ENCODE data around the gene CHMP1A. TPM values are rescaled to one million over a fixed set of nuclear protein-coding genes. Genes with fewer than 3 reads are reported as not detected.
"Not testable (repeated sequence)": the region's sequence is repeated elsewhere in the genome, so short reads cannot be mapped to it uniquely, and the experiment has no call there.

Gene CHMP1A
- total RNA-seq, 2 donors from 2014 or later = 118 to 176 TPM

- DNase-seq = peak; percentile 97
- Histone ChIP-seq H3K27ac (peak within 1 kb of the TSS; percentile 89), H3K9me3 (no peaks in the 10 kb centered on the region), H3K36me3 (no peaks in the 10 kb centered on the region), H3K4me3 (peak within 1 kb of the TSS; percentile 61), H3K9ac (ENCODE audit: low read depth in 2 of 2, low read length in 2 of 2) (peak within 1 kb of the TSS; percentile 84 to 96), H3K4me1 (peaks cover 8% of the 10 kb centered on the region), H3K27me3 (no peaks in the 10 kb centered on the region)
- no peak for TF ChIP-seq CTCF (IDR thresholded peaks at IDR 0.05)
- intact Hi-C loops (cut with DNase I) = no loop called here
Measured at GRCh38 chr16:89701425-89702406, 44.2 kb upstream of the CHMP1A start, which contains the start of gene SPATA2L. Gene SPATA2L, minus strand, starts transcription at chr16:89701705. Its CDS starts 473 bp downstream, at chr16:89701232.

- Histone ChIP-seq H3K4me1 (peaks cover 8% of the 10 kb centered on the region), H3K9ac (ENCODE audit: low read depth in 2 of 2, low read length in 2 of 2) (peak overlapping the region; percentile 84 to 96), H3K36me3 (no peaks in the 10 kb centered on the region), H3K27ac (peak overlapping the region; percentile 89), H3K9me3 (no peaks in the 10 kb centered on the region), H3K27me3 (no peaks in the 10 kb centered on the region), H3K4me3 (peak overlapping the region; percentile 61)
- intact Hi-C loops (cut with DNase I) = no loop called here
- DNase-seq = peak; percentile 70
- TF ChIP-seq CTCF (IDR thresholded peaks at IDR 0.05) = no peak
Measured at GRCh38 chr16:89700649-89701424, 43.3 kb upstream of the CHMP1A start.

GRCh38 chr16:89700100-89700648 lies 42.7 kb upstream of the CHMP1A start:
- Histone ChIP-seq H3K27me3 (no peaks in the 10 kb centered on the region), H3K4me1 (peaks cover 8% of the 10 kb centered on the region), H3K4me3 (peak overlapping the region; percentile 61), H3K27ac (peak overlapping the region; percentile 89), H3K36me3 (no peaks in the 10 kb centered on the region), H3K9ac (ENCODE audit: low read depth in 2 of 2, low read length in 2 of 2) (peak overlapping the region; percentile 84 to 96), H3K9me3 (no peaks in the 10 kb centered on the region)
- intact Hi-C loops (cut with DNase I) = no loop called here
- peak; percentile 76 for TF ChIP-seq CTCF (IDR thresholded peaks at IDR 0.05)
- DNase-seq = peak; percentile 100

GRCh38 chr16:89699629-89700099 lies 42.2 kb upstream of the CHMP1A start:
- H3K36me3 ChIP-seq = not testable (repeated sequence)

GRCh38 chr16:89698717-89699116 lies 41.2 kb upstream of the CHMP1A start:
- not testable (repeated sequence) for H3K9me3 ChIP-seq, DNase-seq, H3K27ac ChIP-seq

More at GRCh38 chr16:89699629-89700099, 42.2 kb upstream of the CHMP1A start:
- H3K27me3 ChIP-seq; intact Hi-C loops (cut with DNase I); H3K4me1 ChIP-seq; H3K9me3 ChIP-seq; DNase-seq: not testable (repeated sequence)
- H3K4me3 ChIP-seq = peak overlapping the region; percentile 10
- H3K9ac ChIP-seq (ENCODE audit: low read depth in 2 of 2, low read length in 2 of 2) = peak overlapping the region in 1 of 2 donors; percentile 46
- H3K27ac ChIP-seq = peak overlapping the region; percentile 28

More at GRCh38 chr16:89698717-89699116, 41.2 kb upstream of the CHMP1A start:
- H3K4me1 ChIP-seq; intact Hi-C loops (cut with DNase I); H3K9ac ChIP-seq (ENCODE audit: low read depth in 2 of 2, low read length in 2 of 2); H3K4me3 ChIP-seq; H3K36me3 ChIP-seq; H3K27me3 ChIP-seq: not testable (repeated sequence)

All from colonic mucosa (tissue), 4 donors.